H1 (cell line): ENCODE data around the gene EPHB6. TPM values are rescaled to one million over a fixed set of nuclear protein-coding genes. Genes with fewer than 3 reads are reported as not detected.

Experiments used
- CTCF ChIA-PET: fragments of 300-600 bp; sonication (Branson Sonifier 250); formaldehyde crosslinking; loops from one replicate; lab custom pipeline; 2021; ENCODE audit not compliant: partially characterized antibody; lab: Charles Lee
- POLR2A ChIA-PET: fragments of 300-600 bp; sonication (Branson Sonifier 250); formaldehyde crosslinking; loops from one replicate; lab custom pipeline; 2021; ENCODE audit warnings: inconsistent platforms; ENCODE audit not compliant: partially characterized antibody; lab: Charles Lee
- DNase-seq, 2 experiments: peaks; one replicate each; pipeline versions ENCODE4 v3.0.0 to v3.0.0-alpha.2; 2010 to 2022; ENCODE audit warnings: low spot score in 2 of 2, low read depth in 1 of 2, mixed read lengths in 1 of 2
- FAIRE-seq: peaks from 2 replicates; lab custom pipeline; 2011; peaks lifted over from hg19 to GRCh38; lab: Jason Lieb, UNC
- H2AFZ ChIP-seq: 2 replicates; pipeline ENCODE4 v1.8.1; 2012; ENCODE audit warnings: low read length, inconsistent platforms
- H2AK5ac ChIP-seq: 2 replicates; pipeline ENCODE4 v1.6.1; 2013; ENCODE audit warnings: low read depth, low read length
- H2BK120ac ChIP-seq: replicated peaks from 2 replicates; pipeline ENCODE3; 2013; ENCODE audit warnings: low read depth, low read length, inconsistent platforms
- H2BK12ac ChIP-seq: 2 replicates; pipeline ENCODE4 v1.6.1; 2013; ENCODE audit warnings: low read depth, low read length
- H2BK15ac ChIP-seq: 2 replicates; pipeline ENCODE4 v1.6.1; 2013; ENCODE audit warnings: low read length
- H2BK20ac ChIP-seq: 2 replicates; pipeline ENCODE4 v1.6.1; 2013; ENCODE audit warnings: low read length
- H2BK5ac ChIP-seq: 2 replicates; pipeline ENCODE4 v1.6.1; 2013; ENCODE audit warnings: low read depth, low read length
- H3K14ac ChIP-seq: 2 replicates; pipeline ENCODE4 v1.6.1; 2013; ENCODE audit warnings: inconsistent platforms; ENCODE audit not compliant: insufficient read length
- H3K18ac ChIP-seq: 2 replicates; pipeline ENCODE4 v1.6.1; 2013; ENCODE audit warnings: low read length; ENCODE audit errors: extremely low read depth
- H3K23ac ChIP-seq: 2 replicates; pipeline ENCODE4 v1.6.1; 2013; ENCODE audit warnings: inconsistent platforms; ENCODE audit not compliant: insufficient read length
- H3K23me2 ChIP-seq: 2 replicates; pipeline ENCODE4 v1.6.1; 2013; ENCODE audit warnings: low read depth, low read length
- H3K27ac ChIP-seq: 2 replicates; pipeline ENCODE4 v1.6.1; 2011; ENCODE audit warnings: low read depth, low read length, inconsistent platforms
- H3K27me3 ChIP-seq, 4 experiments: replicated peaks in 1 of 4; 1 replicate in 1 of 4; 2 replicates in 3 of 4; pipeline versions ENCODE4 v1.6.1 to v1.8.1; 2011 to 2013; ENCODE audit warnings: low read length in 3 of 4, mild to moderate bottlenecking in 3 of 4, inconsistent platforms in 2 of 4, mixed read lengths in 2 of 4, moderate library complexity in 1 of 4; ENCODE audit not compliant: control insufficient read depth in 3 of 4, insufficient read depth in 3 of 4; ENCODE audit errors: extremely low read depth in 1 of 4
- H3K36me3 ChIP-seq, 4 experiments: 2 replicates each; pipeline versions ENCODE4 v1.6.1 to v1.8.1; 2011 to 2013; ENCODE audit warnings: mild to moderate bottlenecking in 4 of 4, low read length in 3 of 4, moderate library complexity in 2 of 4, control low read depth in 1 of 4, inconsistent platforms in 1 of 4; ENCODE audit not compliant: insufficient read depth in 4 of 4, control insufficient read depth in 2 of 4
- H3K4ac ChIP-seq: replicated peaks from 2 replicates; pipeline ENCODE3; 2013; ENCODE audit warnings: low read length, low read depth, mixed read lengths, inconsistent platforms; ENCODE audit not compliant: insufficient read length
- H3K4me1 ChIP-seq, 4 experiments: replicated peaks in 1 of 4; 1 replicate in 1 of 4; 2 replicates in 3 of 4; pipeline versions ENCODE4 v1.6.1 to v1.8.1; 2011 to 2013; ENCODE audit warnings: low read length in 3 of 4, inconsistent platforms in 2 of 4, mixed read lengths in 1 of 4; ENCODE audit not compliant: insufficient read depth in 4 of 4, control insufficient read depth in 3 of 4
- H3K4me2 ChIP-seq, 2 experiments: 2 replicates each; pipeline versions ENCODE4 v1.6.1 to v1.8.1; 2011 to 2013; ENCODE audit warnings: low read depth in 2 of 2, low read length in 2 of 2, control low read depth in 1 of 2, inconsistent platforms in 1 of 2, mild to moderate bottlenecking in 1 of 2; ENCODE audit not compliant: insufficient read depth in 1 of 2
- H3K4me3 ChIP-seq, 4 experiments: fragments of 200-600, 300-600 bp in 1 of 4; sonication (generic), shearing (Covaris generic), sonication (Bioruptor Twin) in 1 of 4; 2 replicates each; pipeline versions ENCODE4 v1.5.1 to v1.8.1; 2011 to 2016; ENCODE audit warnings: low read length in 4 of 4, low read depth in 3 of 4, control low read depth in 2 of 4, inconsistent platforms in 2 of 4, mild to moderate bottlenecking in 2 of 4, mixed read lengths in 1 of 4, moderate library complexity in 1 of 4; ENCODE audit not compliant: insufficient read depth in 2 of 4; ENCODE audit errors: extremely low read depth in 1 of 4
- H3K56ac ChIP-seq: replicated peaks from 2 replicates; pipeline ENCODE3; 2013; ENCODE audit warnings: low read depth, mild to moderate bottlenecking, mixed read lengths, low read length, inconsistent platforms; ENCODE audit not compliant: insufficient read length
- H3K79me1 ChIP-seq: 2 replicates; pipeline ENCODE4 v1.6.1; 2013; ENCODE audit warnings: low read depth, low read length, control low read depth
- H3K79me2 ChIP-seq, 2 experiments: 2 replicates each; pipeline versions ENCODE4 v1.6.1 to v1.8.1; 2012 to 2013; ENCODE audit warnings: low read length in 2 of 2, mild to moderate bottlenecking in 2 of 2, inconsistent platforms in 1 of 2; ENCODE audit not compliant: insufficient read depth in 2 of 2, control insufficient read depth in 1 of 2
- H3K9ac ChIP-seq, 4 experiments: replicated peaks in 1 of 4; 1 replicate in 1 of 4; 2 replicates in 3 of 4; pipeline versions ENCODE4 v1.6.1 to v1.8.1; 2011 to 2013; ENCODE audit warnings: low read depth in 3 of 4, low read length in 3 of 4, control low read depth in 2 of 4, mild to moderate bottlenecking in 2 of 4, moderate library complexity in 2 of 4, inconsistent platforms in 1 of 4; ENCODE audit errors: extremely low read depth in 1 of 4
- H3K9me3 ChIP-seq, 2 experiments: 2 replicates each; pipeline versions ENCODE4 v1.6.1 to v1.8.1; 2012 to 2013; ENCODE audit warnings: mild to moderate bottlenecking in 2 of 2, moderate library complexity in 2 of 2, control low read depth in 1 of 2, inconsistent platforms in 1 of 2, low read depth in 1 of 2, low read length in 1 of 2, mixed read lengths in 1 of 2; ENCODE audit not compliant: insufficient read depth in 2 of 2
- H4K20me1 ChIP-seq, 2 experiments: replicated peaks in 1 of 2; 2 replicates each; pipeline versions ENCODE3 to v1.8.1; 2011 to 2013; ENCODE audit warnings: inconsistent platforms in 2 of 2, low read length in 2 of 2, mild to moderate bottlenecking in 1 of 2; ENCODE audit not compliant: insufficient read depth in 2 of 2, control insufficient read depth in 1 of 2
- H4K5ac ChIP-seq: 2 replicates; pipeline ENCODE4 v1.6.1; 2013; ENCODE audit warnings: low read length, low read depth, mixed read lengths, inconsistent platforms; ENCODE audit not compliant: insufficient read length
- H4K8ac ChIP-seq: 2 replicates; pipeline ENCODE4 v1.8.0; 2013; ENCODE audit warnings: mild to moderate bottlenecking, moderate library complexity, low read length, inconsistent platforms; ENCODE audit not compliant: insufficient read depth; ENCODE audit errors: extremely low read depth
- H4K91ac ChIP-seq: replicated peaks from 2 replicates; pipeline ENCODE3; 2013; ENCODE audit warnings: low read length, mixed read lengths, inconsistent platforms; ENCODE audit not compliant: insufficient read length
- ATF3 ChIP-seq: IDR thresholded peaks from 2 replicates; pipeline ENCODE4 v1.6.1; 2011; ENCODE audit warnings: low read depth, mild to moderate bottlenecking, low read length; ENCODE audit not compliant: insufficient read depth
- EZH2 ChIP-seq: fragments of 200-600 bp; sonication (generic); IDR thresholded peaks from 2 replicates; pipeline ENCODE4 v1.7.1; 2012; ENCODE audit warnings: low read depth, mild to moderate bottlenecking, moderate library complexity, low read length, inconsistent platforms; ENCODE audit not compliant: severe bottlenecking
- HDAC2 ChIP-seq, 2 experiments: fragments of 300-600 bp in 1 of 2; sonication (generic) in 1 of 2; IDR thresholded peaks; 2 replicates each; pipeline ENCODE4 v1.6.1; 2011 to 2012; ENCODE audit warnings: low read depth in 2 of 2, low read length in 2 of 2, mild to moderate bottlenecking in 2 of 2, moderate library complexity in 2 of 2, borderline replicate concordance in 1 of 2, inconsistent platforms in 1 of 2
- KDM4A ChIP-seq: IDR thresholded peaks from one replicate; pipeline ENCODE4 v1.7.1; 2012; ENCODE audit warnings: low read depth, mild to moderate bottlenecking, moderate library complexity, low read length, inconsistent platforms; ENCODE audit not compliant: severe bottlenecking
- ZNF274 ChIP-seq: IDR thresholded peaks from 2 replicates; pipeline ENCODE4 v1.7.0; 2012; ENCODE audit warnings: low read length, borderline replicate concordance; ENCODE audit errors: extremely low read depth
- WGBS, 2 experiments: shearing (Covaris generic) in 1 of 2; methylation state at CpG; one replicate each; pipeline versions ENCODE4 v1.1.6 to v1.1.7; 2013 to 2015; ENCODE audit warnings: low lambda C conversion rate in 2 of 2, mixed read lengths in 2 of 2, inconsistent platforms in 1 of 2, low coverage in 1 of 2, missing lambda C conversion rate in 1 of 2; ENCODE audit not compliant: insufficient replicate concordance in 2 of 2, insufficient coverage in 1 of 2, insufficient read length in 1 of 2; ENCODE audit errors: extremely low coverage in 1 of 2, missing lambda C conversion rate in 1 of 2; 5-methylcytosine and 5-hydroxymethylcytosine counted together
- polyA plus RNA-seq, 7 experiments: library from polyadenylated mRNA; depleted of rRNA in 3 of 7; stranded (reverse) in 5 of 7; unstranded in 2 of 7; fragments of >200 nt in 5 of 7; fragments of 200-250 nt in 2 of 7; gene quantifications; 1 replicate in 5 of 7; 2 replicates in 1 of 7; 4 replicates in 1 of 7; pipeline versions ENCODE4 v1.2.1 to v1.2.3, GENCODE V29; 2011 to 2013; ENCODE audit warnings: missing spikeins in 2 of 7, mixed read lengths in 2 of 7
- total RNA-seq: library from RNA; stranded (reverse); fragmentation: NEBNext Ultra II Directional; extraction: Animal tissue kit (Norgen Biotek cat#: 25700); gene quantifications from 2 replicates; pipeline ENCODE4 v1.2.1, GENCODE V29; 2021

The EPHB6 gene
- total and polyA plus RNA-seq, 2 of the 8 experiments (the other 6 are each of a cell fraction or from before 2014, with no cell fraction given), result 19.7 TPM

GRCh38 chr7:142883571-142884285 lies 28.9 kb downstream of the EPHB6 start:
- CTCF ChIA-PET, result interaction anchor here (4.8 to 13.9 kb wide), 3 partner anchors 13 to 119 kb away, joined by 63 to 332 read pairs (median 71); no protein-coding TSS in a partner anchor
- Histone ChIP-seq H3K18ac (no peak overlapping the region), H2BK5ac (no peak overlapping the region), H3K14ac (no peak overlapping the region), H4K5ac (no peak overlapping the region), H2BK20ac (no peak overlapping the region), H3K23me2 (peaks cover 4% of the 10 kb centered on the region; the same call in 1 of the 2 replicates), H3K56ac (no peak overlapping the region), H3K9ac (no peak overlapping the region), H3K4me1 (peaks cover 0 to 10% (median 2%) of the 10 kb centered on the region in 4 experiments; a peak in 2 of 7 replicates), H4K20me1 (no peaks in the 10 kb centered on the region), H2BK15ac (no peak overlapping the region), H3K4me2 (no peak overlapping the region), H4K8ac (no peak overlapping the region), H3K23ac (no peak overlapping the region)
- 93% methylated on average over 7 of the region's 7 CpGs; no CpG with 5 or more reads in 1 of the 2 experiments for WGBS, 2 experiments
- POLR2A ChIA-PET, result no interaction called here
- no peak for FAIRE-seq
- TF ChIP-seq ATF3 (no peak), ZNF274 (no peak), HDAC2 (IDR thresholded peaks at IDR 0.05; ENCODE audit: borderline replicate concordance in 1 of 2, low read depth in 2 of 2, low read length in 2 of 2) (no peak), EZH2 (no peak), KDM4A (no peak)
- TF ChIP-seq, all 59 proteins: peak for 0
- no peak for DNase-seq
- H3K79me2 ChIP-seq, result no peaks in the 10 kb centered on the region
- H3K4ac ChIP-seq, result no peak overlapping the region
- H2AK5ac ChIP-seq, result no peak overlapping the region
- H3K4me3 ChIP-seq, result no peak overlapping the region
- no peak overlapping the region for H2BK12ac ChIP-seq
- no peak overlapping the region for H2AFZ ChIP-seq
- 0 out of 7 replicates have a peak, but pooled peaks cover 0 to 2% (median 0%) of the 10 kb centered on the region in 4 experiments for H3K27me3 ChIP-seq
- H3K9me3 ChIP-seq, result no peaks in the 10 kb centered on the region
- H3K27ac ChIP-seq, result no peak overlapping the region
- H3K36me3 ChIP-seq, result no peaks in the 10 kb centered on the region
- no peak overlapping the region for H4K91ac ChIP-seq
- H3K79me1 ChIP-seq, result no peaks in the 10 kb centered on the region
- H2BK120ac ChIP-seq, result no peak overlapping the region
